Osteoblast (primary cell): ENCODE results near the gene EFCAB9. TPM values are rescaled to one million over a fixed set of nuclear protein-coding genes. Genes with fewer than 3 reads are reported as not detected.
A peak's percentile ranks its signal among the peaks of the same experiment; 100 is the strongest.

Experiments
- DNase-seq: peaks from one replicate; pipeline ENCODE4 v3.0.0; 2011; ENCODE audit warnings: low spot score, mixed read lengths; ENCODE audit not compliant: insufficient read length; ENCODE audit errors: missing footprints
- H2AFZ ChIP-seq: 2 replicates; pipeline ENCODE4 v1.6.0; 2011; ENCODE audit warnings: mild to moderate bottlenecking, low read length
- H3K27ac ChIP-seq: 2 replicates; pipeline ENCODE4 v1.5.1; 2011; ENCODE audit warnings: mild to moderate bottlenecking, low read depth, low read length, moderate library complexity
- H3K27me3 ChIP-seq: 2 replicates; pipeline ENCODE4 v1.6.0; 2012; ENCODE audit warnings: mild to moderate bottlenecking, control low read depth, inconsistent platforms, low read length, moderate library complexity; ENCODE audit not compliant: insufficient read depth
- H3K36me3 ChIP-seq: 2 replicates; pipeline ENCODE4 v1.5.1; 2011; ENCODE audit warnings: mild to moderate bottlenecking, low read length, control low read depth, moderate library complexity; ENCODE audit not compliant: insufficient read depth
- H3K4me1 ChIP-seq: 2 replicates; pipeline ENCODE4 v1.5.1; 2011; ENCODE audit warnings: mild to moderate bottlenecking, low read length, control low read depth, moderate library complexity; ENCODE audit not compliant: insufficient read depth
- H3K4me2 ChIP-seq: 2 replicates; pipeline ENCODE4 v1.6.0; 2011; ENCODE audit warnings: mild to moderate bottlenecking, low read length; ENCODE audit not compliant: insufficient read depth
- H3K4me3 ChIP-seq: fragments of 200-600 bp; sonication (generic); 3 replicates; pipeline ENCODE4 v1.5.1; 2012; ENCODE audit warnings: mild to moderate bottlenecking, low read length, inconsistent platforms; ENCODE audit not compliant: insufficient read depth
- H3K79me2 ChIP-seq: 2 replicates; pipeline ENCODE4 v1.6.0; 2012; ENCODE audit warnings: mild to moderate bottlenecking, low read length, control low read depth, inconsistent platforms; ENCODE audit not compliant: insufficient read depth
- H3K9me3 ChIP-seq: 2 replicates; pipeline ENCODE4 v1.5.1; 2011; ENCODE audit warnings: low read depth, low read length, control low read depth
- H4K20me1 ChIP-seq: 2 replicates; pipeline ENCODE4 v1.6.0; 2012; ENCODE audit warnings: mild to moderate bottlenecking, low read length, control low read depth; ENCODE audit not compliant: insufficient read depth
- total RNA-seq: library from RNA; depleted of rRNA; stranded (reverse); fragments of >200 nt; gene quantifications from 2 replicates; pipeline ENCODE4 v1.2.3, GENCODE V29; 2012
- TF ChIP-seq, protein P1 (sequence below): IDR thresholded peaks from 2 replicates; pipeline ENCODE4 v1.5.1; 2011; ENCODE audit warnings: mild to moderate bottlenecking, low read depth, low read length, moderate library complexity; ENCODE audit errors: extremely low read depth

EFCAB9 gene
- total RNA-seq, 1 donor = not detected

DNA sequence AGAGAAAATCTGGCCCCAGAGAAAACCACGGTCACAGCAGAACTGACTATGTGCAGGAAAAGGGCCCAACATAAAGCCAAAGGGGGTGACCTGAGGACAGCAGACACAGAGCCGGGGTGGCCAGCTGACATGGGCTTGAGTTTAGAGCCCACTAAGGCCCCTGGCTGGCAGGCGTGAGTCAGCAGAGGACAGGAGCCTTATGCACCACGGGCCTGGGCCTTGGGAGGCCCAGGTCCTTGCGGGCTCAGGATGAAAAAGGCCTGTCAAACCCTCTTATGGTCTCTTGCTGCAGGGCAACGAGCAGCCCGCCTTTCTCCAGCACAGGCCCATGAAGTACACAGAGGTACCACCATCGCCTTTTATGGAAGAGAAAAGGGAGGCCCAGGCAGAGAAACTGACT lies 25.7 kb upstream of the EFCAB9 start:
- H2AFZ ChIP-seq = no peak overlapping the region
- TF ChIP-seq, protein P1, sequence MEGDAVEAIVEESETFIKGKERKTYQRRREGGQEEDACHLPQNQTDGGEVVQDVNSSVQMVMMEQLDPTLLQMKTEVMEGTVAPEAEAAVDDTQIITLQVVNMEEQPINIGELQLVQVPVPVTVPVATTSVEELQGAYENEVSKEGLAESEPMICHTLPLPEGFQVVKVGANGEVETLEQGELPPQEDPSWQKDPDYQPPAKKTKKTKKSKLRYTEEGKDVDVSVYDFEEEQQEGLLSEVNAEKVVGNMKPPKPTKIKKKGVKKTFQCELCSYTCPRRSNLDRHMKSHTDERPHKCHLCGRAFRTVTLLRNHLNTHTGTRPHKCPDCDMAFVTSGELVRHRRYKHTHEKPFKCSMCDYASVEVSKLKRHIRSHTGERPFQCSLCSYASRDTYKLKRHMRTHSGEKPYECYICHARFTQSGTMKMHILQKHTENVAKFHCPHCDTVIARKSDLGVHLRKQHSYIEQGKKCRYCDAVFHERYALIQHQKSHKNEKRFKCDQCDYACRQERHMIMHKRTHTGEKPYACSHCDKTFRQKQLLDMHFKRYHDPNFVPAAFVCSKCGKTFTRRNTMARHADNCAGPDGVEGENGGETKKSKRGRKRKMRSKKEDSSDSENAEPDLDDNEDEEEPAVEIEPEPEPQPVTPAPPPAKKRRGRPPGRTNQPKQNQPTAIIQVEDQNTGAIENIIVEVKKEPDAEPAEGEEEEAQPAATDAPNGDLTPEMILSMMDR = no peak
- peaks cover 3% of the 10 kb centered on the region for H3K36me3 ChIP-seq
- DNase-seq = no peak
- H3K27me3 ChIP-seq = no peaks in the 10 kb centered on the region
- no peak overlapping the region for H3K4me2 ChIP-seq
- H4K20me1 ChIP-seq = peaks cover 23% of the 10 kb centered on the region
- H3K9me3 ChIP-seq = no peaks in the 10 kb centered on the region
- H3K4me3 ChIP-seq = no peak overlapping the region
- no peak overlapping the region for H3K27ac ChIP-seq
- peaks cover 81% of the 10 kb centered on the region for H3K79me2 ChIP-seq
- peaks cover 28% of the 10 kb centered on the region for H3K4me1 ChIP-seq

DNA sequence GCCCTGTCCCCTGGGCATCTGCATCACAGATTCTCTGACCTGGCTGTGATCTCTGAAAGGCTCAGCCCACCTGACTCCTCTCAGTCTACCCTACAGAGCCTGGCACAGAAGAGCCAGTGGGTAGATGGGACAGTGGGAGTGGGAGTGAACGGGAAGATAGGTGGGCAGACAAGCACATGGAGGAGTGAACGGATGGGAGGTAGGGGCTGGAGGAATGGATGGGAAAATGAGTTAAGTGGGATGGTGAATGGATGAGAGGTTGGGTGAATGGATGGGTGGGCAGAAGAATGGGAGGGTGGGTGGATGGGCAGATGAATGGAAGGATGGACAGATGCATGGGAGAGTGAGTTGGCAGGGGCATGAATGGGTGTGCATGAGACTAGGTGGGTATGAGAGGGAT lies 24.8 kb upstream of the EFCAB9 start:
- Histone ChIP-seq H3K4me2 (no peak overlapping the region), H3K9me3 (no peaks in the 10 kb centered on the region), H3K4me1 (peaks cover 30% of the 10 kb centered on the region), H4K20me1 (peaks cover 24% of the 10 kb centered on the region), H3K27me3 (no peaks in the 10 kb centered on the region), H2AFZ (no peak overlapping the region), H3K36me3 (peaks cover 5% of the 10 kb centered on the region), H3K27ac (no peak overlapping the region), H3K4me3 (no peak overlapping the region), H3K79me2 (peaks cover 79% of the 10 kb centered on the region)
- TF ChIP-seq, protein P1 = no peak
- no peak for DNase-seq

DNA sequence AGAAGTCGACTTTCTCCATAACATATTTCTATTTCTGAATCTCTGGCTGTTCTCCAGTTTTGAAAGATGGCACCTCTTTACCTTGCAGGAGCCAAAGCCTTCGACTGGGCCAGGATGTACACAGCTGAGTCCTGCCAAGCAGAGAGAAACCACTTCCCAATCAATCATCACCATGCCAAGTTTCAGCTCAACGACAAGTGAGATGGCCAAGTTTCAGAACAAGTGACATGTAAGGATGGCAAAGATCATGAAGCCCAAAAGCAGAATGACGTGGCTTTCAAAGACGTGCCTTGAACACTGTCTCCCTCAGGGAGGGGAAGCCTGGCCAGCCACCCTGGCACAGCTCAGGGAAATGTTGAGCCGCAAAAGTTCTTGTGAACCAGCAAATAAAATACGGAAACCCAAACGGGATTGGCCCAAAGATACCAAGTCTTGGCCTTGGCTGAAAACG lies 23.7 kb upstream of the EFCAB9 start:
- Histone ChIP-seq H3K9me3 (no peaks in the 10 kb centered on the region), H3K36me3 (peaks cover 5% of the 10 kb centered on the region), H4K20me1 (peaks cover 20% of the 10 kb centered on the region), H3K4me2 (no peak overlapping the region), H3K4me3 (no peak overlapping the region), H3K4me1 (peaks cover 25% of the 10 kb centered on the region), H2AFZ (no peak overlapping the region), H3K27ac (no peak overlapping the region), H3K27me3 (no peaks in the 10 kb centered on the region), H3K79me2 (peaks cover 79% of the 10 kb centered on the region)
- DNase-seq = peak; percentile 43
- TF ChIP-seq, protein P1 = no peak

DNA sequence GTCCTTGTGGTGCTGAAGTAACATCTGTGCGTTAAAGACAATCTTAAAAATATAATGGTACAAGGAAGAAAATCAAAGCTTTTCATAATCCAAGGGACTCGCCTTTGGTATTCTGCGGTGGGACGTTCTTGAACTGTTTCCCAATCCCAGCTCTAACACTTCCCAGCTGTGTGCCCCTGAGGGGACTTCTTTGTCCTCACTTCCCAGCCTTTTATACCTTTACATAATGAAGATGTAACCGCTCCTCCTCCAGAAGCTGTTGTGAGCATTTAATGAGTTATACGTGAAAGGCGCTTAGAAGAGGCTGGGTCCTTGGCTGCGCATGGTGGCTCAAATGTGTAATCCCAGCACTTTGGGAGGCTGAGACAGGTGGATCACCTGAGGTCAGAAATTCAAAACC lies 22.9 kb upstream of the EFCAB9 start:
- H2AFZ ChIP-seq = no peak overlapping the region
- no peak overlapping the region for H3K27ac ChIP-seq
- no peak overlapping the region for H3K4me2 ChIP-seq
- peaks cover 26% of the 10 kb centered on the region for H4K20me1 ChIP-seq
- H3K79me2 ChIP-seq = peaks cover 81% of the 10 kb centered on the region
- H3K4me3 ChIP-seq = no peak overlapping the region
- H3K9me3 ChIP-seq = no peaks in the 10 kb centered on the region
- DNase-seq = no peak
- H3K27me3 ChIP-seq = no peaks in the 10 kb centered on the region
- TF ChIP-seq, protein P1 = no peak
- H3K4me1 ChIP-seq = peaks cover 24% of the 10 kb centered on the region
- peaks cover 5% of the 10 kb centered on the region for H3K36me3 ChIP-seq
